ENCODE results near the gene KCNQ1. TPM values are rescaled to one million over a fixed set of nuclear protein-coding genes. Genes with fewer than 3 reads are reported as not detected.

The KCNQ1 gene
- total RNA-seq, 1 donor from 2014 or later, result 1.6 TPM

GRCh38 chr11:2815762-2816496 lies 371.1 kb downstream of the KCNQ1 start:
- no peak for TF ChIP-seq CTCF (IDR thresholded peaks at IDR 0.05; ENCODE audit: insufficient read depth, low read length, severe bottlenecking)
- no peaks in the 10 kb centered on the region for H3K36me3 ChIP-seq (ENCODE audit: control insufficient read depth, insufficient read depth, low read length)
- FAIRE-seq (no peak), DNase-seq (ENCODE audit: low read depth) (no peak)
- peaks cover 2% of the 10 kb centered on the region for H3K27me3 ChIP-seq (ENCODE audit: control insufficient read depth, insufficient read depth, low read length)
- H3K4me3 ChIP-seq (ENCODE audit: low read depth, low read length), result no peak overlapping the region

GRCh38 chr11:2816523-2816922 lies 371.7 kb downstream of the KCNQ1 start:
- Histone ChIP-seq H3K27me3 (ENCODE audit: control insufficient read depth, insufficient read depth, low read length) (peaks cover 2% of the 10 kb centered on the region), H3K4me3 (ENCODE audit: low read depth, low read length) (no peak overlapping the region), H3K36me3 (ENCODE audit: control insufficient read depth, insufficient read depth, low read length) (no peaks in the 10 kb centered on the region)
- DNase-seq (ENCODE audit: low read depth) (no peak), FAIRE-seq (no peak)
- TF ChIP-seq CTCF (IDR thresholded peaks at IDR 0.05; ENCODE audit: insufficient read depth, low read length, severe bottlenecking), result no peak

GRCh38 chr11:2816941-2817421 lies 372.2 kb downstream of the KCNQ1 start:
- no peak for DNase-seq (ENCODE audit: low read depth)
- H3K4me3 ChIP-seq (ENCODE audit: low read depth, low read length), result no peak overlapping the region
- H3K27me3 ChIP-seq (ENCODE audit: control insufficient read depth, insufficient read depth, low read length), result peaks cover 2% of the 10 kb centered on the region
- no peaks in the 10 kb centered on the region for H3K36me3 ChIP-seq (ENCODE audit: control insufficient read depth, insufficient read depth, low read length)
- no peak for FAIRE-seq
- TF ChIP-seq CTCF (IDR thresholded peaks at IDR 0.05; ENCODE audit: insufficient read depth, low read length, severe bottlenecking), result no peak

- Histone ChIP-seq H3K36me3 (ENCODE audit: control insufficient read depth, insufficient read depth, low read length) (no peaks in the 10 kb centered on the region), H3K27me3 (ENCODE audit: control insufficient read depth, insufficient read depth, low read length) (peaks cover 2% of the 10 kb centered on the region), H3K4me3 (ENCODE audit: low read depth, low read length) (no peak overlapping the region)
- FAIRE-seq (no peak), DNase-seq (ENCODE audit: low read depth) (no peak)
- no peak for TF ChIP-seq CTCF (IDR thresholded peaks at IDR 0.05; ENCODE audit: insufficient read depth, low read length, severe bottlenecking)
These were observed 372.6 kb downstream of the KCNQ1 start for GRCh38 chr11:2817431-2817830.

- Histone ChIP-seq H3K36me3 (ENCODE audit: control insufficient read depth, insufficient read depth, low read length) (no peaks in the 10 kb centered on the region), H3K27me3 (ENCODE audit: control insufficient read depth, insufficient read depth, low read length) (peaks cover 2% of the 10 kb centered on the region), H3K4me3 (ENCODE audit: low read depth, low read length) (no peak overlapping the region)
- DNase-seq (ENCODE audit: low read depth) (no peak), FAIRE-seq (no peak)
- no peak for TF ChIP-seq CTCF (IDR thresholded peaks at IDR 0.05; ENCODE audit: insufficient read depth, low read length, severe bottlenecking)
These were observed 373.2 kb downstream of the KCNQ1 start for GRCh38 chr11:2818021-2818420.

- TF ChIP-seq CTCF (IDR thresholded peaks at IDR 0.05; ENCODE audit: insufficient read depth, low read length, severe bottlenecking), result no peak
- Histone ChIP-seq H3K36me3 (ENCODE audit: control insufficient read depth, insufficient read depth, low read length) (no peaks in the 10 kb centered on the region), H3K27me3 (ENCODE audit: control insufficient read depth, insufficient read depth, low read length) (peaks cover 2% of the 10 kb centered on the region), H3K4me3 (ENCODE audit: low read depth, low read length) (no peak overlapping the region)
- DNase-seq (ENCODE audit: low read depth) (no peak), FAIRE-seq (no peak)
These were observed 373.7 kb downstream of the KCNQ1 start for GRCh38 chr11:2818503-2818902.

Data from bronchial epithelial cell (primary cell).